K562 (cell line): ENCODE results near the gene IGIP. TPM values are rescaled to one million over a fixed set of nuclear protein-coding genes. Genes with fewer than 3 reads are reported as not detected.

Source experiments
- CREB3L1 ChIP-seq: fragments of 450-650 bp; IDR thresholded peaks from 2 replicates; pipeline ENCODE4 v1.6.1; 2014; ENCODE audit warnings: low read depth, mild to moderate bottlenecking, moderate library complexity, borderline replicate concordance
- HLTF ChIP-seq: fragments of 450-650 bp; IDR thresholded peaks from 2 replicates; pipeline ENCODE4 v1.6.1; 2016
- HMBOX1 ChIP-seq: sonication (generic); IDR thresholded peaks from 2 replicates; pipeline ENCODE4 v1.6.1; 2016
- MBD2 ChIP-seq: sonication (generic); IDR thresholded peaks from 2 replicates; pipeline ENCODE4 v1.6.1; 2016; ENCODE audit warnings: low read depth, borderline replicate concordance
- MXI1 ChIP-seq: IDR thresholded peaks from 2 replicates; pipeline ENCODE4 v1.6.1; 2011; ENCODE audit warnings: low read depth, mild to moderate bottlenecking, improper control_type of control experiment, low read length
- MYC ChIP-seq, 2 experiments: fragments of 250-450 bp in 1 of 2; sonication (Bioruptor Pico) in 1 of 2; IDR thresholded peaks; 2 replicates each; pipeline versions ENCODE4 v1.5.1 to v1.6.1; 2012 to 2021; ENCODE audit warnings: low read depth in 2 of 2, borderline replicate concordance in 1 of 2, improper control_type of control experiment in 1 of 2, low read length in 1 of 2, mild to moderate bottlenecking in 1 of 2, moderate library complexity in 1 of 2
- POLR2AphosphoS2 ChIP-seq: IDR thresholded peaks from 2 replicates; pipeline ENCODE4 v1.6.1; 2012; ENCODE audit warnings: low read length, improper control_type of control experiment
- POLR2B ChIP-seq: fragments of 450-650 bp; IDR thresholded peaks from 2 replicates; pipeline ENCODE4 v1.6.1; 2018; ENCODE audit warnings: low read depth; ENCODE audit not compliant: partially characterized antibody
- PYGO2 ChIP-seq: fragments of 450-650 bp; IDR thresholded peaks from 2 replicates; pipeline ENCODE4 v1.6.1; 2016; ENCODE audit warnings: mild to moderate bottlenecking, missing genetic modification characterization, moderate library complexity, missing compliant biosample characterization
- RBFOX2 ChIP-seq: fragments of 200-400 bp; formaldehyde crosslinking; IDR thresholded peaks from 2 replicates; pipeline ENCODE4 v1.6.1; 2017; ENCODE audit warnings: low read depth, mild to moderate bottlenecking, low read length, moderate library complexity
- SAP30 ChIP-seq: fragments of 200-600 bp; sonication (generic); IDR thresholded peaks from 2 replicates; pipeline ENCODE4 v1.6.1; 2012; ENCODE audit warnings: borderline replicate concordance, low read depth, mild to moderate bottlenecking, moderate library complexity, low read length, control low read depth, inconsistent platforms; ENCODE audit not compliant: insufficient read depth, poor library complexity, severe bottlenecking
- TRIM24 ChIP-seq, 2 experiments: fragments of 450-650 bp; IDR thresholded peaks; 2 replicates each; pipeline ENCODE4 v1.6.1; 2016
- VEZF1 ChIP-seq: fragments of 200-800 bp; sonication (Bioruptor generic); IDR thresholded peaks from 2 replicates; pipeline ENCODE4 v1.6.1; 2017; ENCODE audit warnings: missing genetic modification characterization, missing compliant biosample characterization
- ZFP30 ChIP-seq: fragments of 250-450 bp; sonication (Bioruptor Pico); IDR thresholded peaks from 2 replicates; pipeline ENCODE4 v1.8.0; 2022; ENCODE audit warnings: moderate library complexity, mild to moderate bottlenecking, inconsistent platforms, borderline replicate concordance
- ZNF584 ChIP-seq: fragments of 200-800 bp; sonication (Bioruptor generic); IDR thresholded peaks from 2 replicates; pipeline ENCODE4 v1.6.1; 2016; ENCODE audit warnings: low read depth, mild to moderate bottlenecking, missing genetic modification characterization, missing compliant biosample characterization
- ZNF79 ChIP-seq: fragments of 250-450 bp; sonication (Bioruptor Pico); IDR thresholded peaks from 2 replicates; pipeline ENCODE4 v1.4.0; 2020; ENCODE audit warnings: low read depth, mild to moderate bottlenecking, moderate library complexity
- polyA plus RNA-seq, 8 experiments: library from polyadenylated mRNA; depleted of rRNA in 4 of 8; stranded (reverse) in 5 of 8; unstranded in 3 of 8; fragments of >200 nt; fragmentation: Nextera tagmentation in 2 of 8; fragmentation: Illumina TruSeq in 1 of 8; extraction: Ambion mirVana in 2 of 8; extraction: Trizol in 1 of 8; gene quantifications; 2 replicates each; pipeline versions ENCODE4 v1.2.1 to v1.2.3, GENCODE V29; 2011 to 2014; ENCODE audit warnings: inconsistent platforms in 1 of 8, missing spikeins in 1 of 8
- total RNA-seq, 7 experiments: library from RNA; depleted of rRNA in 6 of 7; stranded (reverse); fragments of >200 nt in 6 of 7; fragmentation: Illumina TruSeq in 2 of 7; extraction: Trizol in 2 of 7; gene quantifications; 2 replicates each; pipeline versions ENCODE4 v1.2.1 to v1.2.3, GENCODE V29; 2011 to 2021; ENCODE audit warnings: low replicate concordance in 1 of 7
- TF ChIP-seq, protein P1 (sequence below): fragments of 450-650 bp; conservative IDR thresholded peaks from 2 replicates; pipeline ENCODE4 v1.6.1; 2016; ENCODE audit warnings: missing genetic modification characterization, low read depth, mild to moderate bottlenecking, missing compliant biosample characterization, moderate library complexity
- TF ChIP-seq, protein P2 (sequence below), 3 experiments: IDR thresholded peaks in 2 of 3; conservative IDR thresholded peaks in 1 of 3; 2 replicates each; pipeline ENCODE4 v1.5.1; 2011 to 2012; ENCODE audit warnings: low read length in 3 of 3, mild to moderate bottlenecking in 3 of 3, control low read depth in 2 of 3, improper control_type of control experiment in 1 of 3, inconsistent platforms in 1 of 3, low read depth in 1 of 3, mixed read lengths in 1 of 3, moderate library complexity in 1 of 3; ENCODE audit not compliant: insufficient read depth in 2 of 3

IGIP gene
- total and polyA plus RNA-seq, 9 of the 15 experiments (the other 6 are each of a cell fraction or from before 2014, with no cell fraction given): 0.52 to 1.6 (median 1.2) TPM

DNA sequence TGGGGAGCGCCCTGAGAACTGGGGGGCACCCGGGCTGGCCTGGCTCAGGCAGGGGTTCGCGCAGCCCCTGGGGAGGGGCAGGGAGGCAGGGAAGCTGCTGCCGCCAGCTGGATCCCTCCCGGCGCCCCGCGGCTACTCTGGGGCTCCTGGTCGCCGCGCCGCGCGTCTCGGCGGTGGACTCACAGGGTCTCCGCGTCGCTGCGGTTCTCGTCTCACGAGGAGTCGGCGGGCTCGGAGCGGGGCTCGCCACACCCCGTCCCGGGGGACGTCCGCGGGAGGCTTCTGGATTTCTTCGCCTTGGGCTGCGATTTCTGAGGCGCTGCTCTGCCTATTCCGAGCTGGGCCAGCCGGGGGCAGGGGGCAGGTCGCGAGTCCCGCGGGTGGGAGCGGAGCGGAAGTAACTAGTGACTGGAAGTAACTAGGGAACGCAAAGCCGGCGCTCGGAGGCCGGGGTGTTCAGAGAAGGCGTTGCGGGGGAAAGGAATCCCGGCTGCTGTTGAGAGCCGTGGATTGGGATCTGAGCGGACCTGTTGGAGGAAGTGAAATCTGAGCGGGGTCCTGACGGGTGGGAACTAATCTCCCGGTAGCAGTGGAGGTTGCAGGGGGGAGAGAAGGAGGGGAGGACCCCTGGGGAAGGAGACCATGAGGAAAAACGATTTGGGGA, 49.8 kb downstream of the IGIP start (continued):
- TF ChIP-seq CREB3L1: no peak
- peak; percentile 93 for TF ChIP-seq HMBOX1
- no peak for TF ChIP-seq POLR2AphosphoS2
- TF ChIP-seq HLTF: no peak; the same call in 1 of the 2 replicates
- TF ChIP-seq ZNF79 (CRISPR knock-in tag): no peak
- no peak for TF ChIP-seq PYGO2 (tag)
- TF ChIP-seq POLR2B: no peak
- no peak for TF ChIP-seq ZNF584 (CRISPR knock-in tag)
- TF ChIP-seq ZFP30 (CRISPR knock-in tag): no peak
- TF ChIP-seq MXI1: no peak
- TF ChIP-seq SAP30: peak; percentile 38
- TF ChIP-seq VEZF1 (CRISPR knock-in tag): peak; percentile 55
- no peak for TF ChIP-seq MBD2
- peak in 1 of 2 experiments; percentile 89; a peak in 2 of 4 replicates for TF ChIP-seq TRIM24 (IDR thresholded peaks at IDR 0.05)
- 0 out of 2 replicates have a peak, but pooled peaks have one; percentile 29 for TF ChIP-seq MYC (IDR thresholded peaks at IDR 0.05; ENCODE audit: low read depth, low read length)
- 0 out of 2 replicates have a peak, but pooled peaks have one; percentile 18 for TF ChIP-seq MYC (CRISPR knock-in tag; IDR thresholded peaks at IDR 0.05; ENCODE audit: borderline replicate concordance, low read depth)
- TF ChIP-seq RBFOX2: peak; percentile 88
- TF ChIP-seq, protein P1, sequence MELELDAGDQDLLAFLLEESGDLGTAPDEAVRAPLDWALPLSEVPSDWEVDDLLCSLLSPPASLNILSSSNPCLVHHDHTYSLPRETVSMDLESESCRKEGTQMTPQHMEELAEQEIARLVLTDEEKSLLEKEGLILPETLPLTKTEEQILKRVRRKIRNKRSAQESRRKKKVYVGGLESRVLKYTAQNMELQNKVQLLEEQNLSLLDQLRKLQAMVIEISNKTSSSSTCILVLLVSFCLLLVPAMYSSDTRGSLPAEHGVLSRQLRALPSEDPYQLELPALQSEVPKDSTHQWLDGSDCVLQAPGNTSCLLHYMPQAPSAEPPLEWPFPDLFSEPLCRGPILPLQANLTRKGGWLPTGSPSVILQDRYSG (tag): no peak
- TF ChIP-seq, protein P2, sequence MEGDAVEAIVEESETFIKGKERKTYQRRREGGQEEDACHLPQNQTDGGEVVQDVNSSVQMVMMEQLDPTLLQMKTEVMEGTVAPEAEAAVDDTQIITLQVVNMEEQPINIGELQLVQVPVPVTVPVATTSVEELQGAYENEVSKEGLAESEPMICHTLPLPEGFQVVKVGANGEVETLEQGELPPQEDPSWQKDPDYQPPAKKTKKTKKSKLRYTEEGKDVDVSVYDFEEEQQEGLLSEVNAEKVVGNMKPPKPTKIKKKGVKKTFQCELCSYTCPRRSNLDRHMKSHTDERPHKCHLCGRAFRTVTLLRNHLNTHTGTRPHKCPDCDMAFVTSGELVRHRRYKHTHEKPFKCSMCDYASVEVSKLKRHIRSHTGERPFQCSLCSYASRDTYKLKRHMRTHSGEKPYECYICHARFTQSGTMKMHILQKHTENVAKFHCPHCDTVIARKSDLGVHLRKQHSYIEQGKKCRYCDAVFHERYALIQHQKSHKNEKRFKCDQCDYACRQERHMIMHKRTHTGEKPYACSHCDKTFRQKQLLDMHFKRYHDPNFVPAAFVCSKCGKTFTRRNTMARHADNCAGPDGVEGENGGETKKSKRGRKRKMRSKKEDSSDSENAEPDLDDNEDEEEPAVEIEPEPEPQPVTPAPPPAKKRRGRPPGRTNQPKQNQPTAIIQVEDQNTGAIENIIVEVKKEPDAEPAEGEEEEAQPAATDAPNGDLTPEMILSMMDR (IDR thresholded peaks at IDR 0.05 in 2 of 3, conservative IDR thresholded peaks at IDR 0.05 in 1 of 3; ENCODE audit: insufficient read depth in 2 of 3, low read depth in 1 of 3, low read length in 3 of 3): peak; percentile 26 to 40 (median 37); a peak in 4 of 6 replicates
